RWPE1 (cell line): ENCODE measurements around the gene PAPPA.
A peak's percentile ranks its signal among the peaks of the same experiment; 100 is the strongest.

Experiments
- CTCF ChIA-PET: fragments of 350-600 bp; sonication (Branson Sonifier 250); formaldehyde crosslinking; extraction: SDS; loops from one replicate; lab custom pipeline; 2021; lab: Yijun Ruan, JAX
- POLR2A ChIA-PET: fragments of 400-600 bp; formaldehyde crosslinking; extraction: SDS; loops from one replicate; lab custom pipeline; 2020; ENCODE audit warnings: antibody characterized with exemption; ENCODE audit not compliant: low non-redundant PET; lab: Yijun Ruan, JAX
- DNase-seq: peaks from one replicate; pipeline ENCODE4 v3.0.0; 2012; ENCODE audit warnings: low spot score
- H3K27ac ChIP-seq: fragments of 450-650 bp; 2 replicates; pipeline ENCODE4 v1.5.1; 2017
- CTCF ChIP-seq: fragments of 450-650 bp; conservative IDR thresholded peaks from 2 replicates; pipeline ENCODE4 v1.5.1; 2017; ENCODE audit warnings: low read depth, mild to moderate bottlenecking

PAPPA gene

GRCh38 chr9:116189683-116190082 lies 36.1 kb downstream of the PAPPA start:
- TF ChIP-seq CTCF: no peak
- no peak for DNase-seq
- CTCF ChIA-PET: no interaction called here
- POLR2A ChIA-PET: no interaction called here
- H3K27ac ChIP-seq: no peak overlapping the region

- DNase-seq: peak; percentile 49
- no peak overlapping the region for H3K27ac ChIP-seq
- no peak for TF ChIP-seq CTCF
- CTCF ChIA-PET: interaction anchor here (0.6 to 0.7 kb wide), 2 partner anchors 12 to 212 kb away, joined by 3 to 4 read pairs; no protein-coding TSS in a partner anchor
- POLR2A ChIA-PET: no interaction called here
Measured at GRCh38 chr9:116190637-116191396, 37.2 kb downstream of the PAPPA start.

GRCh38 chr9:116191576-116192415 lies 38.2 kb downstream of the PAPPA start:
- POLR2A ChIA-PET: no interaction called here
- no peak for DNase-seq
- H3K27ac ChIP-seq: no peak overlapping the region
- TF ChIP-seq CTCF: no peak
- CTCF ChIA-PET: no interaction called here

GRCh38 chr9:116193636-116194035 lies 40.0 kb downstream of the PAPPA start:
- POLR2A ChIA-PET: no interaction called here

GRCh38 chr9:116196806-116197205 lies 43.2 kb downstream of the PAPPA start:
- no peak for TF ChIP-seq CTCF
- ChIA-PET CTCF (no interaction called here), POLR2A (no interaction called here)
- H3K27ac ChIP-seq: no peak overlapping the region
- DNase-seq: no peak

More at GRCh38 chr9:116193636-116194035, 40.0 kb downstream of the PAPPA start:
- no peak overlapping the region for H3K27ac ChIP-seq
- DNase-seq: no peak
- no peak for TF ChIP-seq CTCF
- CTCF ChIA-PET: no interaction called here

GRCh38 chr9:116198344-116198743 lies 44.8 kb downstream of the PAPPA start:
- DNase-seq: no peak
- ChIA-PET POLR2A (no interaction called here), CTCF (no interaction called here)
- TF ChIP-seq CTCF: no peak
- no peak overlapping the region for H3K27ac ChIP-seq
